COLO668 (cell line): ENCODE results near the gene RFC2.

Experiments
- DNase-seq: peaks from one replicate; lab custom pipeline; 2025; ENCODE audit not compliant: unreplicated experiment; lab: John Stamatoyannopoulos, UW

The RFC2 gene

GRCh38 chr7:74254129-74254857 is at the start of gene RFC2:
RFC2 (minus strand) TSS chr7:74254399; CDS start chr7:74254383, 16 bp downstream.
- DNase-seq: peak; percentile 96

- DNase-seq: no peak
Measured at GRCh38 chr7:74302745-74303221, 48.6 kb upstream of the RFC2 start.

- DNase-seq: no peak
Measured at GRCh38 chr7:74300926-74301325, 46.7 kb upstream of the RFC2 start.

- no peak for DNase-seq
Measured at GRCh38 chr7:74299401-74299800, 45.2 kb upstream of the RFC2 start.

GRCh38 chr7:74297516-74298233 is 43.5 kb upstream of the RFC2 start:
- DNase-seq: no peak

GRCh38 chr7:74294191-74294998 is 40.2 kb upstream of the RFC2 start:
- DNase-seq: peak; percentile 21

- DNase-seq: no peak
Measured at GRCh38 chr7:74293577-74293908, 39.3 kb upstream of the RFC2 start.

- DNase-seq: peak; percentile 51
Measured at GRCh38 chr7:74292757-74293576, 38.8 kb upstream of the RFC2 start.

GRCh38 chr7:74291535-74291934 is 37.3 kb upstream of the RFC2 start:
- no peak for DNase-seq

GRCh38 chr7:74290981-74291441 is 36.8 kb upstream of the RFC2 start:
- DNase-seq: peak; percentile 61

GRCh38 chr7:74290553-74290950 is 36.4 kb upstream of the RFC2 start:
- DNase-seq: peak; percentile 45

- peak; percentile 40 for DNase-seq
Measured at GRCh38 chr7:74289659-74290552, 35.7 kb upstream of the RFC2 start.

- DNase-seq: peak; percentile 93
Measured at GRCh38 chr7:74289018-74289658, 34.9 kb upstream of the RFC2 start, which contains the start of gene CLIP2. CLIP2 (plus strand) TSS chr7:74289407; CDS start chr7:74317547, 28,140 bp downstream.

GRCh38 chr7:74288034-74288881 is 34.1 kb upstream of the RFC2 start:
- DNase-seq: no peak

GRCh38 chr7:74287303-74288033 is 33.3 kb upstream of the RFC2 start:
- no peak for DNase-seq

- no peak for DNase-seq
Measured at GRCh38 chr7:74286131-74286530, 31.9 kb upstream of the RFC2 start.

- DNase-seq: peak; percentile 69
Measured at GRCh38 chr7:74284781-74285259, 30.6 kb upstream of the RFC2 start.
